Esophagus squamous epithelium (tissue), 4 donors: ENCODE data around the gene GALM.

Source experiments
- CTCF ChIP-seq, 6 experiments: fragments of 450-650 bp in 4 of 6; fragments of 200-600 bp in 2 of 6; sonication (generic) in 2 of 6; IDR thresholded peaks; one replicate each; pipeline ENCODE4 v1.5.1; 2016 to 2019; ENCODE audit warnings: antibody characterized with exemption in 6 of 6, mild to moderate bottlenecking in 4 of 6, moderate library complexity in 4 of 6
- POLR2A ChIP-seq, 4 donors: fragments of 450-650 bp; IDR thresholded peaks; one replicate each; pipeline ENCODE4 v1.6.1; 2017; ENCODE audit warnings: antibody characterized with exemption in 4 of 4, mild to moderate bottlenecking in 4 of 4, moderate library complexity in 3 of 4

GRCh38 chr2:38778687-38779082 lies 112.8 kb downstream of the GALM start:
- TF ChIP-seq CTCF (IDR thresholded peaks at IDR 0.05) (no peak), POLR2A (IDR thresholded peaks at IDR 0.05) (no peak)
